ENCODE measurements around the gene DDAH1. TPM values are rescaled to one million over a fixed set of nuclear protein-coding genes. Genes with fewer than 3 reads are reported as not detected.

Gene DDAH1
- total RNA-seq, 1 experiment from 2014 or later: 22.8 TPM

- CTCF ChIA-PET: interaction anchor here (0.6 to 4.5 kb wide), 16 partner anchors 9 to 552 kb away, joined by 3 to 83 read pairs (median 5); partner anchors contain the start of genes C1orf52, CCN1 and ZNHIT6
- TF ChIP-seq FOXP4 (CRISPR knock-in tag; IDR thresholded peaks at IDR 0.05) (0 out of 2 replicates have a peak, but pooled peaks have one; percentile 28), RELA (CRISPR knock-in tag; IDR thresholded peaks at IDR 0.05; ENCODE audit: borderline replicate concordance) (peak; percentile 69; the same call in 1 of the 2 replicates), GABPB1 (CRISPR knock-in tag; IDR thresholded peaks at IDR 0.05) (peak; percentile 35), AR (CRISPR knock-in tag; IDR thresholded peaks at IDR 0.05) (no peak), ZNF263 (CRISPR knock-in tag; IDR thresholded peaks at IDR 0.05; ENCODE audit: low read depth) (0 out of 2 replicates have a peak, but pooled peaks have one; percentile 44), OVOL2 (CRISPR knock-in tag; IDR thresholded peaks at IDR 0.05; ENCODE audit: borderline replicate concordance) (no peak), CBFB (CRISPR knock-in tag; IDR thresholded peaks at IDR 0.05; ENCODE audit: low read depth) (no peak), E2F5 (CRISPR knock-in tag; IDR thresholded peaks at IDR 0.05) (peak; percentile 75; the same call in 1 of the 2 replicates), ZNF232 (CRISPR knock-in tag; IDR thresholded peaks at IDR 0.05) (peak; percentile 64; the same call in 1 of the 2 replicates), FOXK1 (CRISPR knock-in tag; IDR thresholded peaks at IDR 0.05) (peak; percentile 75; the same call in 1 of the 2 replicates), CTCF (IDR thresholded peaks at IDR 0.05) (no peak), CREM (CRISPR knock-in tag; IDR thresholded peaks at IDR 0.05) (peak; percentile 92), SP1 (CRISPR knock-in tag; conservative IDR thresholded peaks at IDR 0.05) (peak; percentile 95)
- DNase-seq (ENCODE audit: low spot score) (peak; percentile 98), ATAC-seq (peak; percentile 98)
- POLR2A ChIA-PET: interaction anchor here (0.6 to 2.1 kb wide), 12 partner anchors 9 to 432 kb away, joined by 3 to 15 read pairs (median 4); partner anchors contain the start of genes C1orf52 and ZNHIT6
- H3K9me3 Mint-ChIP-seq: no peaks in the 10 kb centered on the region
- H3K36me3 Mint-ChIP-seq: peaks cover 3% of the 10 kb centered on the region; the same call in 1 of the 2 replicates
- H3K4me3 Mint-ChIP-seq: peak within 1 kb of the TSS; percentile 82
- H3K27me3 Mint-ChIP-seq (ENCODE audit: low read depth): no peaks in the 10 kb centered on the region
- H3K27ac Mint-ChIP-seq: peak within 1 kb of the TSS; percentile 96
- peaks cover 34% of the 10 kb centered on the region for H3K4me1 Mint-ChIP-seq
Observed at GRCh38 chr1:85276215-85276977, 188.6 kb downstream of the DDAH1 start, which contains the start of gene BCL10. TSS of gene BCL10 (minus strand) at chr1:85276632. CDS start at chr1:85276352, 280 bp downstream.

- ATAC-seq: no peak
- H3K36me3 Mint-ChIP-seq: peaks cover 9% of the 10 kb centered on the region
- POLR2A ChIA-PET: interaction anchor here (1.0 to 2.1 kb wide), 7 partner anchors 10 to 433 kb away, joined by 3 to 15 read pairs (median 4); partner anchors contain the start of genes C1orf52 and ZNHIT6
- no peak; the same call in 1 of the 2 replicates for TF ChIP-seq FOXP4 (CRISPR knock-in tag; IDR thresholded peaks at IDR 0.05)
- TF ChIP-seq MLX (CRISPR knock-in tag; IDR thresholded peaks at IDR 0.05): no peak
- TF ChIP-seq GTF2I (CRISPR knock-in tag; conservative IDR thresholded peaks at IDR 0.05): no peak
- peak overlapping the region; percentile 83 for H3K27ac Mint-ChIP-seq
- H3K27me3 Mint-ChIP-seq (ENCODE audit: low read depth): no peaks in the 10 kb centered on the region
- no peaks in the 10 kb centered on the region for H3K9me3 Mint-ChIP-seq
- CTCF ChIA-PET: interaction anchor here (0.9 to 4.5 kb wide), 9 partner anchors 10 to 331 kb away, joined by 3 to 83 read pairs (median 6); partner anchors contain the start of genes C1orf52 and CCN1
- no peak for DNase-seq (ENCODE audit: low spot score)
- H3K4me1 Mint-ChIP-seq: peaks cover 34% of the 10 kb centered on the region
- peak overlapping the region; percentile 82 for H3K4me3 Mint-ChIP-seq
Observed at GRCh38 chr1:85275701-85276214, 189.2 kb downstream of the DDAH1 start.

Data from WTC11 (cell line).